Fibroblast of pulmonary artery (primary cell): ENCODE results near the gene DUS3L.

Experiments used
- DNase-seq: peaks from one replicate; pipeline ENCODE4 v3.0.0-alpha.2; 2010; ENCODE audit warnings: low read depth
- H3K4me3 ChIP-seq: replicated peaks from 2 replicates; pipeline ENCODE4 v1.5.1; 2011; ENCODE audit warnings: low read depth, mild to moderate bottlenecking, control low read depth, low read length, moderate library complexity
- CTCF ChIP-seq: IDR thresholded peaks from 2 replicates; pipeline ENCODE4 v1.5.1; 2011; ENCODE audit warnings: mild to moderate bottlenecking, control low read depth, low read length, inconsistent platforms; ENCODE audit errors: missing control alignments

DUS3L gene

GRCh38 chr19:5825178-5825577 is 34.2 kb upstream of the DUS3L start:
- H3K4me3 ChIP-seq: no peak overlapping the region
- no peak for DNase-seq
- TF ChIP-seq CTCF: no peak

GRCh38 chr19:5824751-5825150 is 33.8 kb upstream of the DUS3L start:
- no peak overlapping the region for H3K4me3 ChIP-seq
- TF ChIP-seq CTCF: no peak
- no peak for DNase-seq

- TF ChIP-seq CTCF: peak; percentile 9
These were observed 32.8 kb upstream of the DUS3L start for GRCh38 chr19:5823579-5824281.

GRCh38 chr19:5822181-5822844 is 31.4 kb upstream of the DUS3L start:
- no peak overlapping the region for H3K4me3 ChIP-seq
- no peak for DNase-seq
- no peak for TF ChIP-seq CTCF

More at GRCh38 chr19:5823579-5824281, 32.8 kb upstream of the DUS3L start:
- no peak for DNase-seq
- H3K4me3 ChIP-seq: no peak overlapping the region

DNA sequence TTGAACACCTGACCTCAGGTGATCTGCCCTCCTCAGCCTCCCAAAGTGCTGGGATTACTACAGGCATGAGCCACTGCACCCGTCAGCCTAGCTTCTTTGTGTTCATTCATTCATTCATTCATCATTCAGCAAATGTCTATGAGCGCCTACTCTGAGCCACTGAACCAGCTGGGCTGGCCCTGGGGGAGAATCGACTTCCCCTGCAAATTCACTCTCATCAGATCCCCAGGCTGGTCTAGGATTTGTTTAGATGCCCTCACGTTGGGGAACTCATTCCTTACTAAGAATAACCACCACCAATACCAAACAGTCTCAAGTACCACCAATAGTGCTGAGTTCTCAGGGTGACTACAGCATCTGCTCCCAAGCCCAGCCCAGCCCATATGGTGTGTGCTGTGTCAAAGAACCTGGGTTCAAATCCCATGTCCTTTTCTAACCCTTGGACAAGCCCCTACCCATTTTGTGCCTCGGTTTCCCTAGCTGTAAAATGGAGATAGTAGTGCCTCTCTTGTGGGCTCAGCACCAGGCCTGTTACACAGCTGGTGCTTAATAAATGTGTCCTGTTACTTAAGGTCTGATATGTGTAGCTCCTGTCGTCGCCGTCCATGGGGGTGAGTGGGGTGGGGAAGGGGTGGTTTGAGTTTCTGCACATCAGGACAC is 30.7 kb upstream of the DUS3L start:
- no peak for DNase-seq
- no peak overlapping the region for H3K4me3 ChIP-seq
- TF ChIP-seq CTCF: no peak

DNA sequence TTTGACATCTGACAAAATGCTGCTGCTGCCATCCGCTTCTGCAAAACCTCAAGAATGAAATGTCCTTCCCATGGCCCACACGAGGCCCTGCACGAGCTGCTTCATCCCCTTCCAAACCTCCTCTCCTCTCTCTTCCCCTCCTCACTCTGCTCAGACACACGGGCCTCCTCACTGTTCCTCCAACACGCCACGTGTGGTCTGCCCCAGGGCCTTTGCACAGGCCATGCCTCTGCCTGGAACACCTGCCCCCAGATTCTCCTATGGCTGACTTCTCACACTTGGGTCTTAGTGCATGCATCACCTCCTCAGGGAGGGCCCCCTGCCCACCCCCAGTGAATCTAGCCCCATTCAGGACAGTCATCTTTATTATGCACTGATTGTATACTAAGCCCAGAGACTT is 29.8 kb upstream of the DUS3L start:
- no peak for TF ChIP-seq CTCF
- DNase-seq: no peak
- no peak overlapping the region for H3K4me3 ChIP-seq
